ENCODE data around the gene TGFBR2.

The TGFBR2 gene

GRCh38 chr3:30615615-30616346 is 9.4 kb downstream of the TGFBR2 start:
- no peak for TF ChIP-seq MAX (IDR thresholded peaks at IDR 0.05)
- TF ChIP-seq YY1 (IDR thresholded peaks at IDR 0.05; ENCODE audit: low read depth), result no peak
- no peak for TF ChIP-seq NFIC (IDR thresholded peaks at IDR 0.05)
- no peak for TF ChIP-seq ZBTB7A (IDR thresholded peaks at IDR 0.05; ENCODE audit: low read depth)
- no peak for TF ChIP-seq REST (IDR thresholded peaks at IDR 0.05; ENCODE audit: low read depth)
- no peak for TF ChIP-seq CREB1 (IDR thresholded peaks at IDR 0.05; ENCODE audit: low read depth)
- no peak for TF ChIP-seq FOXM1 (IDR thresholded peaks at IDR 0.05; ENCODE audit: borderline replicate concordance, low read depth)
- no peak for TF ChIP-seq TCF12 (IDR thresholded peaks at IDR 0.05; ENCODE audit: low read depth)
- TF ChIP-seq EGR1 (IDR thresholded peaks at IDR 0.05), result no peak
- TF ChIP-seq CEBPB (IDR thresholded peaks at IDR 0.05), result no peak
- TF ChIP-seq RAD21 (IDR thresholded peaks at IDR 0.05; ENCODE audit: low read depth), result no peak
- TF ChIP-seq TEAD4 (IDR thresholded peaks at IDR 0.05), result no peak
- no peak for TF ChIP-seq EP300 (IDR thresholded peaks at IDR 0.05; ENCODE audit: borderline replicate concordance)
- no peak for TF ChIP-seq USF1 (IDR thresholded peaks at IDR 0.05)
- TF ChIP-seq TAF1 (IDR thresholded peaks at IDR 0.05; ENCODE audit: low read depth), result no peak

GRCh38 chr3:30616347-30617027 is 10.1 kb downstream of the TGFBR2 start:
- no peak for TF ChIP-seq NFIC (IDR thresholded peaks at IDR 0.05)

- TF ChIP-seq ZBTB7A (IDR thresholded peaks at IDR 0.05; ENCODE audit: low read depth), result no peak
- no peak for TF ChIP-seq MAX (IDR thresholded peaks at IDR 0.05)
- no peak for TF ChIP-seq FOXM1 (IDR thresholded peaks at IDR 0.05; ENCODE audit: borderline replicate concordance, low read depth)
- TF ChIP-seq TCF12 (IDR thresholded peaks at IDR 0.05; ENCODE audit: low read depth), result no peak
- no peak for TF ChIP-seq YY1 (IDR thresholded peaks at IDR 0.05; ENCODE audit: low read depth)
- no peak for TF ChIP-seq CEBPB (IDR thresholded peaks at IDR 0.05)
- no peak for TF ChIP-seq TAF1 (IDR thresholded peaks at IDR 0.05; ENCODE audit: low read depth)
- no peak for TF ChIP-seq CREB1 (IDR thresholded peaks at IDR 0.05; ENCODE audit: low read depth)
- no peak for TF ChIP-seq EGR1 (IDR thresholded peaks at IDR 0.05)
- no peak for TF ChIP-seq NFIC (IDR thresholded peaks at IDR 0.05)
- no peak for TF ChIP-seq TEAD4 (IDR thresholded peaks at IDR 0.05)
- no peak for TF ChIP-seq EP300 (IDR thresholded peaks at IDR 0.05; ENCODE audit: borderline replicate concordance)
- no peak for TF ChIP-seq USF1 (IDR thresholded peaks at IDR 0.05)
These were observed 10.7 kb downstream of the TGFBR2 start for GRCh38 chr3:30617069-30617468.

DNA sequence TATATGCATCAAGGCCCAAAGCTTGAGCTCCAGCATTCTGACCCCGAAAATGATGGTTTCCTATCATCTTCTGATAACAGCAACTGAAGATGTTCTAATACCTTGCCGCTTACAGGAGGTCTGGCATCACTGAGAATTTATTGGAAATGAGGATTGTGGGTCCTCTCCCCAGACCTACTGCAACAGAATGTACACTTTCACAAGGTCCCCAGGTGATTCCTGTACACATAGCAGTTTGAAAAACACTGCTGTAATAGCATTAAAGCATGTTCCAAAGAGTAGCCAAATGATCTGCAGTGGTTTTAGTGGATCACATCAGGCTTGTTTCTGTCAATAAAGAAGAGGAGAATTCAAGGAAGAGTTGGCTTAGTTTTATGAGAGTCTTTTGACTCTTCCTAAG is 11.3 kb downstream of the TGFBR2 start:
- no peak for TF ChIP-seq TAF1 (IDR thresholded peaks at IDR 0.05; ENCODE audit: low read depth)

DNA sequence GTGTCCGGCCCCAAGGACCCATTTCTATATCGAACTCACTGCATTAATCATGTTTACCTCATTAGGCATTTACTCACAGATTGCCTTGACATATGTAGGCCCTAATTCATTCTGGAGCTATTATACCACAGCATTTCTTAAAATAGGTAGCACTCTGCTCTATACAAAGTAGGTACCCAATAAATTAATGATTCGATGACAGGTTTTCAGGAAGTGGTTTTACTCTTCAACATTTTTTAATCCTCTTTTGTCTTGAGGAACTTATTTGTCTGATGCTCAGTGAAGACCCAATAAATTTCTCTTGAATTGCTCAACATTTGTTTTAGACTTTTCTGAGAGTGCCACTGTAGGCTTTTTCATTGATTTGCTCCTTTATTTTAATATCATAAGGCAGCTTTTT is 12.1 kb downstream of the TGFBR2 start:
- TF ChIP-seq YY1 (IDR thresholded peaks at IDR 0.05; ENCODE audit: low read depth) (no peak), RAD21 (IDR thresholded peaks at IDR 0.05; ENCODE audit: low read depth) (no peak), CREB1 (IDR thresholded peaks at IDR 0.05; ENCODE audit: low read depth) (no peak), CEBPB (IDR thresholded peaks at IDR 0.05) (no peak), ZBTB7A (IDR thresholded peaks at IDR 0.05; ENCODE audit: low read depth) (no peak), TAF1 (IDR thresholded peaks at IDR 0.05; ENCODE audit: low read depth) (no peak), NFIC (IDR thresholded peaks at IDR 0.05) (no peak), EGR1 (IDR thresholded peaks at IDR 0.05) (no peak), USF1 (IDR thresholded peaks at IDR 0.05) (no peak), EP300 (IDR thresholded peaks at IDR 0.05; ENCODE audit: borderline replicate concordance) (no peak), REST (IDR thresholded peaks at IDR 0.05; ENCODE audit: low read depth) (no peak), FOXM1 (IDR thresholded peaks at IDR 0.05; ENCODE audit: borderline replicate concordance, low read depth) (no peak), TCF12 (IDR thresholded peaks at IDR 0.05; ENCODE audit: low read depth) (no peak), TEAD4 (IDR thresholded peaks at IDR 0.05) (no peak), MAX (IDR thresholded peaks at IDR 0.05) (no peak)
